ES-I3 (cell line): ENCODE measurements around the gene PRRC2B.
"Not testable (repeated sequence)": the region's sequence is repeated elsewhere in the genome, so short reads cannot be mapped to it uniquely, and the experiment has no call there.

Experiments used
- H3K36me3 ChIP-seq: 2 replicates; pipeline ENCODE4 v1.6.1; 2013; ENCODE audit warnings: mild to moderate bottlenecking, low read length, control low read depth, moderate library complexity; ENCODE audit not compliant: insufficient read depth
- H3K4me1 ChIP-seq: 2 replicates; pipeline ENCODE4 v1.6.1; 2013; ENCODE audit warnings: mild to moderate bottlenecking, control low read depth, low read length; ENCODE audit not compliant: insufficient read depth
- H3K9ac ChIP-seq: 2 replicates; pipeline ENCODE4 v1.6.1; 2013; ENCODE audit warnings: low read depth, mild to moderate bottlenecking, low read length, moderate library complexity
- H3K9me3 ChIP-seq: 2 replicates; pipeline ENCODE4 v1.6.1; 2013; ENCODE audit warnings: mild to moderate bottlenecking, low read length, moderate library complexity; ENCODE audit not compliant: control insufficient read depth, insufficient read depth

The PRRC2B gene

GRCh38 chr9:131393622-131394463 is at the start of gene PRRC2B:
Gene PRRC2B, plus strand, starts transcription at chr9:131394086. Its CDS starts 36,059 bp downstream, at chr9:131430145.
- peak within 1 kb of the TSS; percentile 94 for H3K9ac ChIP-seq
- H3K9me3 ChIP-seq = no peaks in the 10 kb centered on the region
- 0 out of 2 replicates have a peak, but pooled peaks cover 5% of the 10 kb centered on the region for H3K36me3 ChIP-seq
- H3K4me1 ChIP-seq = peaks cover 22% of the 10 kb centered on the region

DNA sequence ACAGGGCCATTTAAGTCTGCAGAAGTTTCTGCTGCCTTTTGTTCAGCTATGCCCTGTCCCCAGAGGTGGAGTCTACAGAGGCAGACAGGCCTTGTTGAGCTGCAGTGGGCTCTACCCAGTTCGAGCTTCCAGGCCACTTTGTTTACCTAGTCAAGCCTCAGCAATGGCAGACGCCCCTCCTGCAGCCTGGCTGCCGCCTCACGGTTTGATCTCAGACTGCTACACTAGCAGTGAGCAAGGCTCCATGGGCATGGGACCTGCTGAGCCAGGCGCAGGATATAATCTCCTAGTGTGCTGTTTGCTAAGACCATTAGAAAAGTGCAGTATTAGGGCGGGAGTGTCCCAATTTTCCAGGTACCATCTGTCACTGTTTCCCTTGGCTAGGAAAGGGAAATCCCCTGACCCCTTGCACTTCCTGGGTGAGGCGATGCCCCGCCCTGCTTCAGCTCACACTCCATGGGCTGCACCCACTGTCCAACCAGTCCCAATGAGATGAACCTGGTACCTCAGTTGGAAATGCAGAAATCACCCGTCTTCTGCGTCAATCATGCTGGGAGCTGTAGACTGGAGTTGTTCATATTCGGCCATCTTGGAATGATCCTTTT is 48.9 kb upstream of the PRRC2B start:
- H3K9me3 ChIP-seq, H3K9ac ChIP-seq, H3K36me3 ChIP-seq, H3K4me1 ChIP-seq: not testable (repeated sequence)

GRCh38 chr9:131346559-131346958 is 47.3 kb upstream of the PRRC2B start:
- Histone ChIP-seq H3K9ac (no peak overlapping the region), H3K36me3 (no peaks in the 10 kb centered on the region), H3K9me3 (no peaks in the 10 kb centered on the region), H3K4me1 (no peaks in the 10 kb centered on the region; the same call in 1 of the 2 replicates)

DNA sequence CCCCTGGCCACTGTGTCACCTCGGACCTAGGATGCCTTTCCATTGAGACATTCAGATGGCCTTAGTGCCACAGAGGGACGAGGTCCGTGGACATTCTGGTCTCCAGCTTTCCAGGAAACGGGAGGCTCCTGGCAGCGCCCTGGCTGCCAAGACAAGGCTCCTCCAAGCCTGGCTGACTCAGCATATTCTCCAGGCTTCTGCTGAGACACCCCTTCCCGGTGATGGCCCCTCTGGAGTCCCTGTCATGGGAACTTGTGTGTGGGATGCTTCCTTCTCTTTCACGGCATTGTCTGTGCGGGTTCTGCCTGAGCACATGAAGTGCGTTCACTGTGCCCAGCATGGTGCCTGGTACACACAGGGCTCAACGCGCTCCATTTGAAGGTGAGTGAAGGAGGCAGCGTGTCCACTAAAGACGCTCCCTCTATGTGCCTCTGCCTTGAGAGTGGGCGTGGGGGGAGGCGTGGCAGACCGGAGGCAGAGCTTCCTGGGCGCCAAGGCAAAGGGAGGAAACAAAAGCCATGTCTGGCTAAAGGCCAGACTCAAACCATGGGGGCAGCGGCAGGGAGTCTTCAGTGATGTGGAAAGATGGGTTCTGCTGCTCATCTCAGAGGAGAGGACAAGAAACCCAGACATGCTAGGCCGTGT is 46.4 kb upstream of the PRRC2B start:
- H3K9ac ChIP-seq = no peak overlapping the region
- H3K4me1 ChIP-seq = no peaks in the 10 kb centered on the region; the same call in 1 of the 2 replicates
- no peaks in the 10 kb centered on the region for H3K36me3 ChIP-seq
- no peaks in the 10 kb centered on the region for H3K9me3 ChIP-seq

- Histone ChIP-seq H3K9me3 (no peaks in the 10 kb centered on the region), H3K9ac (no peak overlapping the region), H3K36me3 (no peaks in the 10 kb centered on the region), H3K4me1 (no peaks in the 10 kb centered on the region; the same call in 1 of the 2 replicates)
These were observed 45.0 kb upstream of the PRRC2B start for GRCh38 chr9:131348631-131349521.

- no peaks in the 10 kb centered on the region for H3K36me3 ChIP-seq
- no peaks in the 10 kb centered on the region for H3K9me3 ChIP-seq
- H3K4me1 ChIP-seq = no peaks in the 10 kb centered on the region; the same call in 1 of the 2 replicates
- peak overlapping the region; percentile 35 for H3K9ac ChIP-seq
These were observed 44.4 kb upstream of the PRRC2B start for GRCh38 chr9:131349522-131349880.

DNA sequence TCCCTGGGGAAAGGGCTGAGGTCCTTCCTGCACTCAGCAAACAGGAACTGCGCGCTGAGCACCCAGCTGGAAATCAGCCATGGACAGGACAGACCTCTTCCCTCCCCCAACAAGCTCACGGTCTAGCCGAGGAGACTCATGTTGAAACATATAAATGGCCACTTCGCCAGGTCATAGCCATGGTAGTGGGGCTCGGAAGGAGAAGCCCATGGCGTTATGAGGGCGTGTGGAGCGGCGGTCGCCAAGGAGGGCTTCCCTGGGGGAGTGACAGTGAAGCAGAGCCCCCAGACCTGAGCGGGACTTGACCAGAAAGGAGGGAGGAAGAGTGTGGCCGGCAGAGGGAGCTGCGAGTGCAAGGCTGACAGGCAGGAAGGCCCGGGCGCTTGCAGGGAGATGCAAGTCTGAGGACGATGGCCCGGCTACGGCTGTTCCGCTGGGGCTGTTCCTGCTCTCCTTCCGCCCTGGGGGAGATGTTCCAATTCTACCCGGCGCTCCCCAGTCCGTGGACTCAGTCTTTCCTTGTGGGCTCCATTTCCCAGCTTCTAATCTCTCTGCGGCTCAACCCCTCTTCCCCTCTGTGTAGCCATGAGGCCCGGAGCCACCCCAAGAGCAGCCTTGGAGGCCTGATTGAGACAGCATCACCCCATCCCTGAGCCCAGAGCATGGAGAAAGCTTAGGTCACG is 43.9 kb upstream of the PRRC2B start:
- no peaks in the 10 kb centered on the region; the same call in 1 of the 2 replicates for H3K4me1 ChIP-seq
- no peaks in the 10 kb centered on the region for H3K36me3 ChIP-seq
- no peaks in the 10 kb centered on the region for H3K9me3 ChIP-seq
- peak overlapping the region; percentile 35 for H3K9ac ChIP-seq

GRCh38 chr9:131356479-131356878 is 37.4 kb upstream of the PRRC2B start:
- H3K36me3 ChIP-seq, H3K9me3 ChIP-seq: not testable (repeated sequence)
- H3K9ac ChIP-seq = peak overlapping the region; percentile 11; the same call in 1 of the 2 replicates
- H3K4me1 ChIP-seq = peaks cover 20% of the 10 kb centered on the region

- Histone ChIP-seq H3K36me3 (no peaks in the 10 kb centered on the region), H3K9me3 (no peaks in the 10 kb centered on the region), H3K4me1 (peaks cover 21% of the 10 kb centered on the region), H3K9ac (no peak overlapping the region)
These were observed 35.3 kb upstream of the PRRC2B start for GRCh38 chr9:131358556-131358955.

- Histone ChIP-seq H3K9me3 (no peaks in the 10 kb centered on the region), H3K4me1 (peaks cover 19% of the 10 kb centered on the region), H3K9ac (no peak overlapping the region), H3K36me3 (no peaks in the 10 kb centered on the region)
These were observed 32.6 kb upstream of the PRRC2B start for GRCh38 chr9:131361202-131361833.

DNA sequence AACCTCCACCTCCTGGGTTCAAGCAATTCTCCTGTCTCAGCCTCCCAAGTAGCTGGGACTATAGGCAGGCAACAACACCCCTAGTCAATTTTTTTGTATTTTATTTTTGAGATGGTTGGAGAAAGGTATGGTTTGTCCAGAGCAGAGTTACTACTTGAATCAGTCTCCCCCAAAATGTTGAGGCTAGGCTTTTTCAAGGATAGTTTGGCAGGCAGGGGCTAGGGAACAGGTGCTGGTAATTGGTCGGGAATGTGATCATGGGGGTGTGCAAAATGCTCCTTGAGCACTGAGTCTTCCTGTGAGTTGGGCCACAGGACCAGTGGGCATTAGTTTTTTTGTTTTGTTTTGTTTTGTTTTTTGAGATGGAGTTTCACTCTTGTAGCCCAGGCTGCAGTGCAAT is 28.3 kb upstream of the PRRC2B start:
- no peaks in the 10 kb centered on the region for H3K36me3 ChIP-seq
- no peak overlapping the region for H3K9ac ChIP-seq
- H3K9me3 ChIP-seq = no peaks in the 10 kb centered on the region

DNA sequence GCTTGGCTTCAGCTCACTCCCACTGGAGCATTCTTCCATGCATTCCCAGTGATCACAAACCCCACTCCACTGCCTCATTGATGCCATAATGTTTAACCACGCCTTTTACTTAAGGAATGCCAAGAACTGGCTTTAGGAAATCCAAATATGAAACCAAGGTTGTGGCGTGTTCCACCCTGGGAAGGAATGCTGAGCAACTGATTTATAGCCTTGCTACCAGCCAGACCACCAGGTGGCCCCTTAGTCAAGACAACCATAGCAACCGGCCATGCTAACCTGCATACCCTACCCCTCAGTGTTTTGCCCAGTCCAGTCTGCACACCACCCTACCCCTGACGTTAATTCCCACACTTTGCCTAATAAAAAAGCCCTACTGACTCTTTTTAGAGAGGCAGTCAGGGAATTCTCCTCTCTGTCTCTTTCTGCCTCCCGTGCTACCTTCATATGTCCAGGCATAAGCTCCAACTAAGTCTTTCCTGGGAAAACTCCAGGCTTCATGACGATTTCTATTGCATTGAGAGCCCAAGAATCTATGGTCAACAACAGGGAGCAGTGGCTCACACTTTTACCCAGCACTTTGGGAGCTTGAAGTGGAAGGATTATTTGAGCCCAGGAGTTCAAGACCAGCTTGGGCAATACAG is 27.0 kb upstream of the PRRC2B start:
- Histone ChIP-seq H3K36me3 (no peaks in the 10 kb centered on the region; the same call in 1 of the 2 replicates), H3K4me1 (peaks cover 6% of the 10 kb centered on the region), H3K9ac (no peak overlapping the region), H3K9me3 (no peaks in the 10 kb centered on the region)

More for the DNA sequence above, 28.3 kb upstream of the PRRC2B start:
- peaks cover 9% of the 10 kb centered on the region; the same call in 1 of the 2 replicates for H3K4me1 ChIP-seq

DNA sequence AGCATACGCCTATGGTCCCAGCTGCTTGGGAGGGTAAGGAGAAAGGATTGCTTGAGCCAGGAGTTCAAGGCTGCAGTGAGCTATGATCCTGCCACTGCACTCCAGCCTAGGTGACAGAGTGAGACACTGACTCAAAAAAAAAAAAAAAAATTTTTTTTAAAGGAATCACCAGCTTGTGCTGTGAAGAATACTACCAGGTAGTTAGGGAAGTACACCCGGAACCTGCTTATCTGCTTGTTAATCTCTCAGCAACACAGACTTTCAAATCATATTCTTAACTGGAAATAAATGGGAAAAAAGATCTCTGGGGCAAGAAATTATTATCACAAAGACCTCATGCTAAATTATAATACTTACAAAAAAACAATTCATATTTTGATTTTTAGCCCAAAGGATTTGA is 26.4 kb upstream of the PRRC2B start:
- H3K4me1 ChIP-seq = peaks cover 12% of the 10 kb centered on the region
- H3K9ac ChIP-seq = no peak overlapping the region
- no peaks in the 10 kb centered on the region; the same call in 1 of the 2 replicates for H3K36me3 ChIP-seq
- H3K9me3 ChIP-seq = no peaks in the 10 kb centered on the region
